Choroid plexus epithelial cell (primary cell): ENCODE results near the gene AKT1S1.

ENCODE experiments used
- DNase-seq: peaks from one replicate; pipeline ENCODE4 v3.0.0-alpha.2; 2010; ENCODE audit warnings: low read depth
- H3K4me3 ChIP-seq: 2 replicates; pipeline ENCODE4 v1.5.1; 2011; ENCODE audit warnings: low read depth, mild to moderate bottlenecking, control low read depth, low read length, moderate library complexity
- CTCF ChIP-seq: conservative IDR thresholded peaks from 2 replicates; pipeline ENCODE4 v1.5.1; 2011; ENCODE audit warnings: low read depth, mild to moderate bottlenecking, control low read depth, inconsistent platforms, low read length, moderate library complexity

AKT1S1 gene

GRCh38 chr19:49836176-49837008 lies 40.8 kb downstream of the AKT1S1 start:
- DNase-seq: no peak
- H3K4me3 ChIP-seq: no peak overlapping the region
- no peak for TF ChIP-seq CTCF

- TF ChIP-seq CTCF: no peak
- H3K4me3 ChIP-seq: no peak overlapping the region
- DNase-seq: no peak
Observed at GRCh38 chr19:49835562-49835961, 41.6 kb downstream of the AKT1S1 start.

GRCh38 chr19:49833599-49833998 lies 43.6 kb downstream of the AKT1S1 start:
- H3K4me3 ChIP-seq: no peak overlapping the region
- DNase-seq: no peak
- no peak for TF ChIP-seq CTCF

GRCh38 chr19:49832556-49832955 lies 44.6 kb downstream of the AKT1S1 start:
- peak; percentile 48 for DNase-seq
- H3K4me3 ChIP-seq: no peak overlapping the region
- TF ChIP-seq CTCF: no peak

- H3K4me3 ChIP-seq: no peak overlapping the region
- DNase-seq: no peak
Observed at GRCh38 chr19:49831592-49831991, 45.6 kb downstream of the AKT1S1 start.

GRCh38 chr19:49830766-49831165 lies 46.4 kb downstream of the AKT1S1 start:
- DNase-seq: no peak
- no peak for TF ChIP-seq CTCF
- no peak overlapping the region for H3K4me3 ChIP-seq

More at GRCh38 chr19:49831592-49831991, 45.6 kb downstream of the AKT1S1 start:
- no peak for TF ChIP-seq CTCF

GRCh38 chr19:49829721-49830120 lies 47.4 kb downstream of the AKT1S1 start:
- no peak overlapping the region for H3K4me3 ChIP-seq
- no peak for DNase-seq
- TF ChIP-seq CTCF: no peak
